H1 (cell line): Measurements from ENCODE around the gene DLEC1.

ENCODE experiments used
- EZH2 ChIP-seq: fragments of 200-600 bp; sonication (generic); IDR thresholded peaks from 2 replicates; pipeline ENCODE4 v1.7.1; 2012; ENCODE audit warnings: low read depth, mild to moderate bottlenecking, moderate library complexity, low read length, inconsistent platforms; ENCODE audit not compliant: severe bottlenecking
- JUN ChIP-seq: IDR thresholded peaks from 2 replicates; pipeline ENCODE4 v1.6.1; 2011; ENCODE audit warnings: low read depth, mild to moderate bottlenecking, improper control_type of control experiment, low read length
- POLR2A ChIP-seq, 2 experiments: IDR thresholded peaks; 1 replicate in 1 of 2; 2 replicates in 1 of 2; pipeline ENCODE4 v1.6.1; 2011; ENCODE audit warnings: low read depth in 2 of 2, low read length in 2 of 2, mild to moderate bottlenecking in 2 of 2; ENCODE audit errors: control extremely low read depth in 1 of 2
- POLR2AphosphoS5 ChIP-seq: IDR thresholded peaks from 2 replicates; pipeline ENCODE4 v1.6.1; 2011; ENCODE audit warnings: low read depth, low read length
- SP1 ChIP-seq: IDR thresholded peaks from 2 replicates; pipeline ENCODE4 v1.6.1; 2011; ENCODE audit warnings: low read depth, low read length
- SP2 ChIP-seq: IDR thresholded peaks from 2 replicates; pipeline ENCODE4 v1.6.1; 2012; ENCODE audit warnings: mild to moderate bottlenecking, low read length, inconsistent platforms
- YY1 ChIP-seq: IDR thresholded peaks from 2 replicates; pipeline ENCODE4 v1.6.1; 2011; ENCODE audit warnings: low read depth, mild to moderate bottlenecking, low read length
- TF ChIP-seq, protein P1 (sequence below), 3 experiments: IDR thresholded peaks; 1 replicate in 2 of 3; 2 replicates in 1 of 3; pipeline versions ENCODE4 v1.5.1 to v1.6.1; 2011; ENCODE audit warnings: low read length in 3 of 3, mild to moderate bottlenecking in 3 of 3, inconsistent platforms in 2 of 3, low read depth in 1 of 3, moderate library complexity in 1 of 3; ENCODE audit not compliant: insufficient read depth in 1 of 3; ENCODE audit errors: control extremely low read depth in 1 of 3

DNA sequence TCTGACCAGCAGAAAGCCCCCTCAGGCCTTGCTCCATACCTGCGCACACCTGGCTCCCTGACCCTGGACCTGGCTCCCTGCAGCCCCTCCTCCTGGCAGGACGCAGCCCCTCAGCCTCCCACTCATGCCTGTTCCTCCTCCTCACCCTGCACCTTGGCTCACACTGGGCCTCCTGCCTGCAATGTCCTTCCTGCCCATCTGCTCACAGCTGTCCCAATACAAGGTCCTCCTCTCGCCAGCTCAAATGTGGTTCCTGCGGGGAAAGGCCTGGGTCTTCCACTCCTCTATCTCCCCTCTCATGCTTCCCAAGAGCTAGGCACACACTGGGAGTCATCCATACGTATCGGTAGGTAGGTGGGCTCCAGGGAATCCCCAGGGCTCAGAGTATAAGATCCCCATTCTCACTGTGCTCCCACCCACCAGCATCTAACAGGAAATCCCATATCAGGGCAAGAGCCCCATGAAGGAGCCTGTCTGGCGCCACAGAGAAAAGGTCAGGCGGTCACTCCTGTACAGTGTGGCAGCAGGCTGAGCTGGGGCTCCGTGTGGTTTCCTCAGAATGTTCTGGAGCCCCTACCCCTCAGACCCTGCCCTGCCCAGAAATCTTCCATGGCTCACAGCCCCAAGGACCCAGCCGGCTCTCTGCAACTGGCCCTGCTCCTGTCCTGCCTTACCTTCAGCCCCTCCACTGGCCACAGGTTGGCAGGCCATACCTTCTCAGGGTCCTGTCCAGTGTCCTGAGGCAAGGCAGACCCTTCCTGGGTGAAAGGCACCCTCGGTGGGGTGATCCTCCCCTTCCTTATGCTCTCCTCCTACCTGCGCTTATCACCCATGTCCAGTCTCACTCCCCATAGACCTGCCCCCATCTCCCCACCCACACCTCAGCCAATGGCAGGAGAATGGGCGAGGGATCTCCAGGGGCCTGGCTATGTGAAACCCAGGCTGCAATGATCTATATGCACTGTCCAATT lies 20.4 kb upstream of the DLEC1 start:
- TF ChIP-seq, protein P1, sequence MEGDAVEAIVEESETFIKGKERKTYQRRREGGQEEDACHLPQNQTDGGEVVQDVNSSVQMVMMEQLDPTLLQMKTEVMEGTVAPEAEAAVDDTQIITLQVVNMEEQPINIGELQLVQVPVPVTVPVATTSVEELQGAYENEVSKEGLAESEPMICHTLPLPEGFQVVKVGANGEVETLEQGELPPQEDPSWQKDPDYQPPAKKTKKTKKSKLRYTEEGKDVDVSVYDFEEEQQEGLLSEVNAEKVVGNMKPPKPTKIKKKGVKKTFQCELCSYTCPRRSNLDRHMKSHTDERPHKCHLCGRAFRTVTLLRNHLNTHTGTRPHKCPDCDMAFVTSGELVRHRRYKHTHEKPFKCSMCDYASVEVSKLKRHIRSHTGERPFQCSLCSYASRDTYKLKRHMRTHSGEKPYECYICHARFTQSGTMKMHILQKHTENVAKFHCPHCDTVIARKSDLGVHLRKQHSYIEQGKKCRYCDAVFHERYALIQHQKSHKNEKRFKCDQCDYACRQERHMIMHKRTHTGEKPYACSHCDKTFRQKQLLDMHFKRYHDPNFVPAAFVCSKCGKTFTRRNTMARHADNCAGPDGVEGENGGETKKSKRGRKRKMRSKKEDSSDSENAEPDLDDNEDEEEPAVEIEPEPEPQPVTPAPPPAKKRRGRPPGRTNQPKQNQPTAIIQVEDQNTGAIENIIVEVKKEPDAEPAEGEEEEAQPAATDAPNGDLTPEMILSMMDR (IDR thresholded peaks at IDR 0.05; ENCODE audit: control extremely low read depth in 1 of 3, insufficient read depth in 1 of 3, low read depth in 1 of 3, low read length in 3 of 3) = no peak
- TF ChIP-seq SP1 = no peak
- TF ChIP-seq POLR2AphosphoS5 = no peak
- TF ChIP-seq SP2 = no peak
- no peak for TF ChIP-seq YY1
- TF ChIP-seq EZH2 = no peak
- no peak for TF ChIP-seq JUN
- TF ChIP-seq POLR2A (IDR thresholded peaks at IDR 0.05; ENCODE audit: control extremely low read depth in 1 of 2, low read depth in 2 of 2, low read length in 2 of 2) = no peak
